Gastroesophageal sphincter (tissue), 3 donors: ENCODE data around the gene PCP2.

Experiments used
- EP300 ChIP-seq: sonication (generic); formaldehyde crosslinking; IDR thresholded peaks from one replicate; pipeline ENCODE4 v1.6.1; 2017; ENCODE audit warnings: antibody characterized with exemption, mild to moderate bottlenecking
- POLR2A ChIP-seq, 2 donors: fragments of 450-650 bp; IDR thresholded peaks; one replicate each; pipeline ENCODE4 v1.6.1; 2017; ENCODE audit warnings: antibody characterized with exemption in 2 of 2, mild to moderate bottlenecking in 2 of 2, moderate library complexity in 1 of 2
- POLR2AphosphoS5 ChIP-seq: sonication (generic); formaldehyde crosslinking; IDR thresholded peaks from one replicate; pipeline ENCODE4 v1.6.1; 2017; ENCODE audit warnings: antibody characterized with exemption
- TF ChIP-seq, protein P1 (sequence below), 4 experiments: fragments of 200-600 bp in 2 of 4; fragments of 450-650 bp in 2 of 4; sonication (generic) in 1 of 4; IDR thresholded peaks; one replicate each; pipeline ENCODE4 v1.5.1; 2017 to 2019; ENCODE audit warnings: antibody characterized with exemption in 4 of 4, mild to moderate bottlenecking in 2 of 4, moderate library complexity in 2 of 4

DNA sequence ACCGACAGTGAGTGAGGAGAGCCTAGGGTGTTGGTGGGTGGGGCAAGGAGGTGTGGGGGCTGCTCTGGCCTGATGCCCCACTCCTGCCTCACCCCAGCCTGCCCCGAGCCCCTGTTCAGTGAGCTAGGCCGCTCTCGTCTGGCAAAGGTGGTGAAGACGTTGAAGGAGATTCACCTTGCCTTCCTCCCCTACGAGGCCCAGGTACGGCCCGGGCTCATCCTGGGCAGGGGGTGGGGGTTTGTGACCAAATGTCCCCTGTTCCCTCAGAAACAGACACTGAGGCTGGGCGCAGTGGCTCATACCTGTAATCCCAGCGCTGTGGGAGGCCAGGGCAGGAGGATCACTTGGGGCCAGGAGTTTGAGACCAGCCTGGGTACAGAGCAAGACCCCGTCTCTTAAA, 7.3 kb upstream of the PCP2 start:
- TF ChIP-seq, protein P1, sequence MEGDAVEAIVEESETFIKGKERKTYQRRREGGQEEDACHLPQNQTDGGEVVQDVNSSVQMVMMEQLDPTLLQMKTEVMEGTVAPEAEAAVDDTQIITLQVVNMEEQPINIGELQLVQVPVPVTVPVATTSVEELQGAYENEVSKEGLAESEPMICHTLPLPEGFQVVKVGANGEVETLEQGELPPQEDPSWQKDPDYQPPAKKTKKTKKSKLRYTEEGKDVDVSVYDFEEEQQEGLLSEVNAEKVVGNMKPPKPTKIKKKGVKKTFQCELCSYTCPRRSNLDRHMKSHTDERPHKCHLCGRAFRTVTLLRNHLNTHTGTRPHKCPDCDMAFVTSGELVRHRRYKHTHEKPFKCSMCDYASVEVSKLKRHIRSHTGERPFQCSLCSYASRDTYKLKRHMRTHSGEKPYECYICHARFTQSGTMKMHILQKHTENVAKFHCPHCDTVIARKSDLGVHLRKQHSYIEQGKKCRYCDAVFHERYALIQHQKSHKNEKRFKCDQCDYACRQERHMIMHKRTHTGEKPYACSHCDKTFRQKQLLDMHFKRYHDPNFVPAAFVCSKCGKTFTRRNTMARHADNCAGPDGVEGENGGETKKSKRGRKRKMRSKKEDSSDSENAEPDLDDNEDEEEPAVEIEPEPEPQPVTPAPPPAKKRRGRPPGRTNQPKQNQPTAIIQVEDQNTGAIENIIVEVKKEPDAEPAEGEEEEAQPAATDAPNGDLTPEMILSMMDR (IDR thresholded peaks at IDR 0.05) = no peak
- TF ChIP-seq POLR2A (IDR thresholded peaks at IDR 0.05) (no peak), POLR2AphosphoS5 (no peak), EP300 (no peak)
